Measurements from ENCODE around the gene WDR59. TPM values are rescaled to one million over a fixed set of nuclear protein-coding genes. Genes with fewer than 3 reads are reported as not detected.

Gene WDR59
- total RNA-seq, 4 donors from 2014 or later = 12.9 to 31.3 (median 19.5) TPM

DNA sequence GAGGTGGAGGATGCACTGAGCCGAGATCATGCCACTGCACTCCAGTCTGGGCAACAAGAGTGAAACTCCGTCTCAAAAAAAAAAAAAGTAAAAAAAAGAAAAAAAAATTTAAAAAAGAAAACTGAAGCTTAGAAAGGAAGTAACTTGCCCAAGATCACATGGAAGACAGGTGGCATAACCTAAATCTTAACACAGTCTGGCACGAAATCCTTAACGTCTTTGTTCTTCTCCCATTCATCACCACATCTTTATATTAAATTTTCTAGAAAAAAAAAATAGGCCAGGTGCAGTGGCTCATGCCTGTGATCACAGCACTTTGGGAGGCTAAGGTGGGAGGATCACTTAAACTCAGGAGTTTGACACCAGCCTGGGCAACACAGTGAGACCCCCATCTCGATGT lies 9.3 kb downstream of the WDR59 start:
- no peak overlapping the region for H3K27ac ChIP-seq
- TF ChIP-seq, protein P1, sequence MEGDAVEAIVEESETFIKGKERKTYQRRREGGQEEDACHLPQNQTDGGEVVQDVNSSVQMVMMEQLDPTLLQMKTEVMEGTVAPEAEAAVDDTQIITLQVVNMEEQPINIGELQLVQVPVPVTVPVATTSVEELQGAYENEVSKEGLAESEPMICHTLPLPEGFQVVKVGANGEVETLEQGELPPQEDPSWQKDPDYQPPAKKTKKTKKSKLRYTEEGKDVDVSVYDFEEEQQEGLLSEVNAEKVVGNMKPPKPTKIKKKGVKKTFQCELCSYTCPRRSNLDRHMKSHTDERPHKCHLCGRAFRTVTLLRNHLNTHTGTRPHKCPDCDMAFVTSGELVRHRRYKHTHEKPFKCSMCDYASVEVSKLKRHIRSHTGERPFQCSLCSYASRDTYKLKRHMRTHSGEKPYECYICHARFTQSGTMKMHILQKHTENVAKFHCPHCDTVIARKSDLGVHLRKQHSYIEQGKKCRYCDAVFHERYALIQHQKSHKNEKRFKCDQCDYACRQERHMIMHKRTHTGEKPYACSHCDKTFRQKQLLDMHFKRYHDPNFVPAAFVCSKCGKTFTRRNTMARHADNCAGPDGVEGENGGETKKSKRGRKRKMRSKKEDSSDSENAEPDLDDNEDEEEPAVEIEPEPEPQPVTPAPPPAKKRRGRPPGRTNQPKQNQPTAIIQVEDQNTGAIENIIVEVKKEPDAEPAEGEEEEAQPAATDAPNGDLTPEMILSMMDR (IDR thresholded peaks at IDR 0.05 in 4 of 5, conservative IDR thresholded peaks at IDR 0.05 in 1 of 5) = no peak
- TF ChIP-seq POLR2A (IDR thresholded peaks at IDR 0.05) = no peak
- ATAC-seq (no peak), DNase-seq (no peak)
- in situ Hi-C loops (cut with MboI; ENCODE audit: low sequenced_read_pairs in 4 of 4) (loop anchor here in 3 of 4 donors (25.0 kb wide), 3 partner anchors 412 to 662 kb away; partner anchors contain the start of genes KARS1 (in 1 of the 3) and TERF2IP (in 1 of the 3)), intact Hi-C loops (cut with DNase I; ENCODE audit: low total_unique reads) (no loop called here)
- H3K4me1 ChIP-seq = no peaks in the 10 kb centered on the region
- H3K9me3 ChIP-seq = no peaks in the 10 kb centered on the region
- H3K4me3 ChIP-seq = no peak overlapping the region
- H3K27me3 ChIP-seq = no peaks in the 10 kb centered on the region
- H3K36me3 ChIP-seq = peaks cover 0 to 11% of the 10 kb centered on the region in 2 donors

DNA sequence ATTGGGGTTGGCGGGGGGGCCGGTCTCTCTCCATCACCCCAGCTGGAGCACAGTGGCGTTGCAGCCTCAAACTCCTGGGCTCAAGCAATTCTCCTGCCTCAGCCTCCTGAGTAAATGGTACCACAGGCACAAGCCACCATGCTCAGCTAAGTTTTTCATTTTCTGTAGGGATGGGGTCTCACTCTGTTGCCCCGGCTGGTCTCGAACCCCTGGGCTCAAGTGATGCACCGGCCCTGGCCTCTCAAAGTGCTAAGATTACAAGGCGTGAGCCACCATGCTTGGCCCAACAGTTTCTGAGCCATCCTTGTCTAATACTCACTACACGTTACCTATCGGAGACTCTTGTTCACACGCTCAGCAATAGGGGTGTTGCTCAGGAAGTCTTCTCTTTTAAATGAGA lies 11.6 kb downstream of the WDR59 start:
- Histone ChIP-seq H3K4me1 (no peaks in the 10 kb centered on the region), H3K27ac (no peak overlapping the region), H3K9me3 (no peaks in the 10 kb centered on the region), H3K36me3 (peaks cover 0 to 11% of the 10 kb centered on the region in 2 donors), H3K4me3 (no peak overlapping the region), H3K27me3 (no peaks in the 10 kb centered on the region)
- no peak for TF ChIP-seq POLR2A (IDR thresholded peaks at IDR 0.05)
- TF ChIP-seq, protein P1 (IDR thresholded peaks at IDR 0.05 in 4 of 5, conservative IDR thresholded peaks at IDR 0.05 in 1 of 5) = no peak
- ATAC-seq (no peak), DNase-seq (no peak)
- in situ Hi-C loops (cut with MboI; ENCODE audit: low sequenced_read_pairs in 4 of 4) = no loop called here
- intact Hi-C loops (cut with DNase I; ENCODE audit: low total_unique reads) = no loop called here

DNA sequence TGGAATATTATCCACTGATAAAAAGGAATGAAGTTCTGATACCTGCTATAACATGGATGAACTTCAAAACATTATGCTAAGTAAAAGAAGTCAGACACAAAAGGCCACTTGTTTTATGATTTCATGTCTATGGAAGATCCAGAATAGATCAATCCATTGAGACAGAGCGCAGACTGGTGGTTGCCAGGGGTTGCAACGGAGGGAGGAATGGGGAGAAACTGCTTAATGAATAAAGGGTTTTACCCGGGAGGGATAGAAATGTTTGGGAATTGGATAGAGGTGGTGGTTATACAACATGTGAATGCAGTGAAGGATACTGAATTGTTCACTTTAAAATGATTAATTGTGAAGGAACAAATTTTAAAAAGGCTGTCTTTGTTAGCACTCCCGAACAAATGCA lies 30.2 kb downstream of the WDR59 start:
- H3K27ac ChIP-seq = no peak overlapping the region
- intact Hi-C loops (cut with DNase I; ENCODE audit: low total_unique reads) = no loop called here
- ATAC-seq (no peak), DNase-seq (no peak)
- in situ Hi-C loops (cut with MboI; ENCODE audit: low sequenced_read_pairs in 4 of 4) = no loop called here
- H3K4me3 ChIP-seq = no peak overlapping the region
- no peaks in the 10 kb centered on the region for H3K4me1 ChIP-seq
- H3K9me3 ChIP-seq = no peaks in the 10 kb centered on the region
- H3K27me3 ChIP-seq = no peaks in the 10 kb centered on the region
- TF ChIP-seq, protein P1 (IDR thresholded peaks at IDR 0.05 in 4 of 5, conservative IDR thresholded peaks at IDR 0.05 in 1 of 5) = no peak
- no peak for TF ChIP-seq POLR2A (IDR thresholded peaks at IDR 0.05)
- peaks cover 0 to 56% of the 10 kb centered on the region in 2 donors for H3K36me3 ChIP-seq

DNA sequence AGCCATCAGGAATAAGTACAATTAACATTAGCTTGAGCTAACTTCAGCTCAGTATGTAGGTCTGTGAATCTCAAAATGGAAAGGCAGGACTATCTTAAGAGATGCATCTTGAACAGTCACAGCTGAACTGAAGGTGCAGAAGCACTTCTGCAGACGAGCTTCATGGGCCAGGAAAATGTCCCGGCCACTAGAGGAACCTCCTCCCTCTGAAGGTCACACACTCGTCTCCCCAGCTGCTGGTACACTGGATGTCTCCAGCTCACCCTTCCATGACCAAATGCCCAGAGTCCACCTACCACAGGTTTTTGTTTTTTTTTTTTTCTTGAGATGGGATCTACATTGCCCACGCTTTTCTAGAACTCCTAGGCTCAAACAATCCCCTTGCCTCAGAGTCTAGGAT lies 33.2 kb downstream of the WDR59 start:
- no peak for ATAC-seq
- no peak for TF ChIP-seq POLR2A (IDR thresholded peaks at IDR 0.05)
- TF ChIP-seq, protein P1 (IDR thresholded peaks at IDR 0.05 in 4 of 5, conservative IDR thresholded peaks at IDR 0.05 in 1 of 5) = no peak
- H3K4me3 ChIP-seq = no peak overlapping the region
- no peak for DNase-seq
- no peak overlapping the region for H3K27ac ChIP-seq
- H3K27me3 ChIP-seq = no peaks in the 10 kb centered on the region
- in situ Hi-C loops (cut with MboI; ENCODE audit: low sequenced_read_pairs in 4 of 4) (no loop called here), intact Hi-C loops (cut with DNase I; ENCODE audit: low total_unique reads) (no loop called here)
- H3K4me1 ChIP-seq = no peaks in the 10 kb centered on the region
- no peaks in the 10 kb centered on the region for H3K9me3 ChIP-seq
- H3K36me3 ChIP-seq = peaks cover 0 to 61% of the 10 kb centered on the region in 2 donors

DNA sequence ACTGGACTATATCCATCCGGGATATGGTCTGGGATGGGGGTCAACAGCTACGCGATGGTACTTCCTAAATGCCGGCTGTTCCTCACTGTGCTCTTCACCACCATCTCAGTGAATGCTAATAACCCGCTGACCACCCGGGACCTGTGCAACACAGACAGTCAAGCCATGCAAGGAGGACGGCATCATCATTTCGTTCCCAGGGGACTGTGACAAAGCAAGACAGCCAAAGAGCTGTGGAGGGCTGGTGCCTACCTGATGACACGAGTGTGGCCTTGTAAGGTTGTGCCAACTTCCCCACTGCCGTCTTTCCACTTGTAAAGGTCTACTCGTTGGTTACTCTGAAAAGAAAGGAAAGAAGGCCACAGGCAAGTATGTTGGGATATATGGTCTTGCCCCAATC lies 33.7 kb downstream of the WDR59 start:
- Histone ChIP-seq H3K4me1 (no peaks in the 10 kb centered on the region), H3K9me3 (no peaks in the 10 kb centered on the region), H3K36me3 (peaks cover 0 to 61% of the 10 kb centered on the region in 2 donors), H3K4me3 (no peak overlapping the region), H3K27ac (no peak overlapping the region), H3K27me3 (no peaks in the 10 kb centered on the region)
- DNase-seq (no peak), ATAC-seq (no peak)
- TF ChIP-seq, protein P1 (IDR thresholded peaks at IDR 0.05 in 4 of 5, conservative IDR thresholded peaks at IDR 0.05 in 1 of 5) = no peak
- no peak for TF ChIP-seq POLR2A (IDR thresholded peaks at IDR 0.05)
- in situ Hi-C loops (cut with MboI; ENCODE audit: low sequenced_read_pairs in 4 of 4) (no loop called here), intact Hi-C loops (cut with DNase I; ENCODE audit: low total_unique reads) (no loop called here)

All from gastrocnemius medialis (tissue), 4 donors.